Endothelial cell of umbilical vein (primary cell): ENCODE measurements around the gene SLC6A6.

Source experiments
- CTCF ChIP-seq, 2 donors: IDR thresholded peaks; 1 replicate in 1 of 2; 2 replicates in 1 of 2; pipeline ENCODE4 v1.5.1; 2011; ENCODE audit warnings: low read length in 2 of 2, mild to moderate bottlenecking in 2 of 2, moderate library complexity in 2 of 2, control low read depth in 1 of 2, inconsistent platforms in 1 of 2, low read depth in 1 of 2; ENCODE audit not compliant: insufficient read depth in 1 of 2; ENCODE audit errors: extremely low read depth in 1 of 2
- EZH2 ChIP-seq: IDR thresholded peaks from 2 replicates; pipeline ENCODE4 v1.6.1; 2012; ENCODE audit warnings: borderline replicate concordance, low read depth, mild to moderate bottlenecking, moderate library complexity, low read length, inconsistent platforms; ENCODE audit not compliant: severe bottlenecking
- POLR2A ChIP-seq: IDR thresholded peaks from 2 replicates; pipeline ENCODE4 v1.6.1; 2012; ENCODE audit warnings: low read depth, mild to moderate bottlenecking, control low read depth, low read length
- POLR2AphosphoS5 ChIP-seq: IDR thresholded peaks from 2 replicates; pipeline ENCODE4 v1.6.1; 2012; ENCODE audit warnings: low read depth, mild to moderate bottlenecking, control low read depth, low read length, moderate library complexity; ENCODE audit not compliant: insufficient read depth
- TF ChIP-seq, protein P1 (sequence below): IDR thresholded peaks from 2 replicates; pipeline ENCODE4 v1.6.1; 2011; ENCODE audit not compliant: insufficient read depth, insufficient read length

DNA sequence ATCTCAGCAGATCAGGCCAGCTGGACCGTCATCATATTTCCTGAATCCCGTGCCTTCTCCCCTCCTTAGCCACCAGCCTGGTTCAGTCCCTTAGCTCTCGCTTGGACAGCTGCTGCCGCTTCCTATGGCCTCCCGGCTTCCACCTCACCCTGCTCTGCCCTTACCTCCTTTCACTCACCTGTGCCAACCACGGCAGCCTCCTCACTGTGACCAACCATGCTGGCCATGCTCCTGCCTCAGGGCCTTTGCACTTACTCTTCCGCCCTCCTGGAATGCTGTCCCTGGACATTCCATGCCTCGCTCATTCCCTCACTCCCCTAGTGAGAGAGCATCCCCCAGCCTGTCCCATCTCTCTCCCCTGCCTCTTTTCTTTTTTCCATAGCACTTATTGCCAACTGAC, 118.6 kb downstream of the SLC6A6 start:
- TF ChIP-seq POLR2A = no peak
- TF ChIP-seq CTCF (IDR thresholded peaks at IDR 0.05; ENCODE audit: extremely low read depth in 1 of 2, insufficient read depth in 1 of 2, low read depth in 1 of 2, low read length in 2 of 2) = no peak
- TF ChIP-seq, protein P1, sequence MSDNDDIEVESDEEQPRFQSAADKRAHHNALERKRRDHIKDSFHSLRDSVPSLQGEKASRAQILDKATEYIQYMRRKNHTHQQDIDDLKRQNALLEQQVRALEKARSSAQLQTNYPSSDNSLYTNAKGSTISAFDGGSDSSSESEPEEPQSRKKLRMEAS = no peak
- no peak for TF ChIP-seq POLR2AphosphoS5
- TF ChIP-seq EZH2 = no peak
